NCI-H1436 treated with DMSO at 0.1 percent for 48 hours (cell line): ENCODE measurements around the gene GOLGB1.
"Not testable (repeated sequence)": the region's sequence is repeated elsewhere in the genome, so short reads cannot be mapped to it uniquely, and the experiment has no call there.

Experiments
- DNase-seq: peaks from one replicate; lab custom pipeline; 2025; lab: John Stamatoyannopoulos, UW

The GOLGB1 gene, protein sequence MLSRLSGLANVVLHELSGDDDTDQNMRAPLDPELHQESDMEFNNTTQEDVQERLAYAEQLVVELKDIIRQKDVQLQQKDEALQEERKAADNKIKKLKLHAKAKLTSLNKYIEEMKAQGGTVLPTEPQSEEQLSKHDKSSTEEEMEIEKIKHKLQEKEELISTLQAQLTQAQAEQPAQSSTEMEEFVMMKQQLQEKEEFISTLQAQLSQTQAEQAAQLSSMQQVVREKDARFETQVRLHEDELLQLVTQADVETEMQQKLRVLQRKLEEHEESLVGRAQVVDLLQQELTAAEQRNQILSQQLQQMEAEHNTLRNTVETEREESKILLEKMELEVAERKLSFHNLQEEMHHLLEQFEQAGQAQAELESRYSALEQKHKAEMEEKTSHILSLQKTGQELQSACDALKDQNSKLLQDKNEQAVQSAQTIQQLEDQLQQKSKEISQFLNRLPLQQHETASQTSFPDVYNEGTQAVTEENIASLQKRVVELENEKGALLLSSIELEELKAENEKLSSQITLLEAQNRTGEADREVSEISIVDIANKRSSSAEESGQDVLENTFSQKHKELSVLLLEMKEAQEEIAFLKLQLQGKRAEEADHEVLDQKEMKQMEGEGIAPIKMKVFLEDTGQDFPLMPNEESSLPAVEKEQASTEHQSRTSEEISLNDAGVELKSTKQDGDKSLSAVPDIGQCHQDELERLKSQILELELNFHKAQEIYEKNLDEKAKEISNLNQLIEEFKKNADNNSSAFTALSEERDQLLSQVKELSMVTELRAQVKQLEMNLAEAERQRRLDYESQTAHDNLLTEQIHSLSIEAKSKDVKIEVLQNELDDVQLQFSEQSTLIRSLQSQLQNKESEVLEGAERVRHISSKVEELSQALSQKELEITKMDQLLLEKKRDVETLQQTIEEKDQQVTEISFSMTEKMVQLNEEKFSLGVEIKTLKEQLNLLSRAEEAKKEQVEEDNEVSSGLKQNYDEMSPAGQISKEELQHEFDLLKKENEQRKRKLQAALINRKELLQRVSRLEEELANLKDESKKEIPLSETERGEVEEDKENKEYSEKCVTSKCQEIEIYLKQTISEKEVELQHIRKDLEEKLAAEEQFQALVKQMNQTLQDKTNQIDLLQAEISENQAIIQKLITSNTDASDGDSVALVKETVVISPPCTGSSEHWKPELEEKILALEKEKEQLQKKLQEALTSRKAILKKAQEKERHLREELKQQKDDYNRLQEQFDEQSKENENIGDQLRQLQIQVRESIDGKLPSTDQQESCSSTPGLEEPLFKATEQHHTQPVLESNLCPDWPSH (N-terminal part only)

DNA sequence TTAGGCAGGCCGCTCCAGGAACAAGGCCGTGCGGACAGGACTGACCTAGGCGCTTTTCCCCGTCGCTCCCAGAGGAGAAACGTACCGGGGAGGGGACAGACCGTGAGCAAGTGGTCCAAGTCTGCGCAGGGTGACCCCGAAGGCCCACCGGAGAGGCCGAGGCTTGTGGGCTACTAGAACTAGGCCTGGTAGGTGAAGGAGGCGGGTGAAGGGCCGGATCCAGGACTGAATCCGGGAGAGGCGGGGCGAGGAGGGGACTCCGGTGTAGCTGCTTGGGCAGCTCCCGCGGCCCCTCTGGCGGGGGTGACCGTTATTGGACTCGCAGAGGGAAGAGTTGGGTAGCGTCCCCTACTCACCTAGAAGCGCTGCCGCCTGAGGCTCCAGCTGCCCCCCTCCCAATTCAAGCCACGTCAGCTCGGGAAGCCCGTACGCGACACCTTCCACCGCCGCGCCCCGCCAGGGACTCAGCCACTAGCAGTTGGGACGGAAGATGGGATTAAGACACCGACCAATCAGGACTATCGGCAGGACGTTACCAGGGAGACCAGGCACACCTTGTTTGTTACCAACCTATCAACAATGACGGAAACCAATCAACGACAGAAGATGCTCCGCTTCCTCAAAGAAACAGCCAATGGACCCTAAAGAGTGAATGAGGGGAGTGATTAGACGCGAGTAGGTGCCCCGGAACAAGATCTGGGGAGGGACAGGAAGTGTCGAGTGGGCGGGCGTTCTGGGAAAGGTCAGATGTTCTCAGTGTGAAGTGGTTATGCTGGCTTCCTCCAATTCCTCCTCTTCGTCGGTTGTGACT is at the start of gene GOLGB1:
Gene GOLGB1, minus strand, starts transcription at position 466 of the 811 bp plus-strand sequence. CDS start 18,770 bp downstream, outside the sequence.
- peak; percentile 100 for DNase-seq

DNA sequence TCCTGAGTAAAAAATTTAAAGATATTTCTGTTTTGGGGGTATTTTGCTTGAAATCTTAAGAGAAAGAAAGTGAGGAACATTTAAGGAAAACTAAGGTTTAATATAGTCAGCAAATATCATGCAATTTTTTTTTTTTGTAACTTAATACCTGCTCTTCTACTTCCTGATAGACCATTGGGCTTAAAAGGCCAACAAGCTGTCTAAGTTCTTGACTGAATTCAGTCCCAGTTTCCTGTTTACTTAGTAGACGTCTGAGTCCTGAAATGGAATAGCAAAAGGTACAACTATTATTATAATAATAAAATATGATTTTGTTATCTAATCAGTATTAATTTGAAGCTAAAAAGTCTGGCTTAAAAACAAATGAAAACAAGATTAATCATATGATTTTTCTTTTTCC is 47.4 kb upstream of the GOLGB1 start:
- DNase-seq: no peak

DNA sequence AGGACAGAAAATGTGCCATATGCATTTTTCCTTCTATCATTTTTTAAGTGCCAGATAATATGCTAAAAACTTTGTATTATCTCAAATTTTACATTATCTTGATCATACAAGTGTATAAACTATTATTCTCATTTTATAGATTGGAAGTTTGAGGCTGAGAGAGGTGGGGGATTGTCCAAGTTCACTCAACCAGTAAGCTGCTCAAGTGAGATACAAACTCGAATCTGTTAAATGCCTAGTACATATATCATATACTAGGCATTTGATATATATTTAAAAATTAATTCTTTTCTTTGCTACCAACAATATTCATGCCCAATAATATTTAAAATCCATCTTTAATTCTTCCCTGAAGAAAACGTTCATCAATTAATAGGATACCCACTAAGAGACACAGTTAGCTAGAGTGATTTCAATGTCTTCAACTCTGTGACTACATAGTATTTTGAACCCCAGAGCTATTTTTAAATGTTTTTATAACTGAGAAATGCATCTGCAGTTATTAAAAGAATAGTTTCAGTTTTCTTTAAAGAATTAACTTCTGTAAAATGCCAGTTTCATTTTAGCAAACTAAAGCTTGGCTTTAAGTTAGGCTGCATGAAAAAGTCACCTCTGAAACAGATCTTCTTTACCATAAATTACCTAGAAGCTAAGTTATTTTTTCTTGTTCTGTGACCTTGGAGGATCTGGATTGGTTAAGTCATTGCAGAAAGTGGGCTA is 44.9 kb upstream of the GOLGB1 start:
- no peak for DNase-seq

DNA sequence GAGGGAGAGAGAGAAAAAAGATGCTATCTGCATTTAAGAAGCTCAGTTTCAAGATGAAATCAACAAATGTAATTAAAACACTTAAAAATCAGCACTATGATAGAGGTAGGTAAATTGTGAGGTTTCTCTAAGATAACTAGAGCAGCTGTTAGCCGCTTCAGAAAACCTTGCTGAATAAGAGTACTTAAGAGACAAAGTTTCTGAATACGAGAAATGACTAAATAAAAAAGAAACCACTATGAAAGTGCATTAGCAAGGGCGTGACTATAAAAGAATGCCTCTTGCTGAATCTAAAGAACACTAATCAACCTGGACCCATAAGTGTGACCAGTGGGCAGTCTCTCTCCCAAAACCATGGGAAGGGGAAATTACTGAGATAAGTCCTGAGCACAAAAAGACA is 43.5 kb upstream of the GOLGB1 start:
- no peak for DNase-seq

DNA sequence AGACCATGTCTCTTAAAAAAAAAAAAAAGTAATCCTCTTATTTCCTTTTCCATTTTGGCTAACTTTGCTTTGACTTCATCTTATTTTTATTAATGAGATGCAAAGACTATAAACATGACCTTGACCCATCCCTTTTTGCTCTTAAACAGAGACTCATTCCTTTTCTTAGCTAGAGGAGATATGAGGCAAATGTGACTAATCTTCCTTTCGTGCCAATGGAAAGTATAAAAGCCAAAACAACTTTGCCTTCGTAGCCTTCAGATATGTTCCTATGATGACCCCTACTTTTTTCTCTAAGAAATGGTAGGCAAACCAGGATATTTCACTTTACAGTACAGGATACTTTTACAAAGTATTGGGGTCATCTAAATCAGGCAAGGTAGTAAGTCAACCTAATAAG is 36.9 kb upstream of the GOLGB1 start:
- DNase-seq: no peak

DNA sequence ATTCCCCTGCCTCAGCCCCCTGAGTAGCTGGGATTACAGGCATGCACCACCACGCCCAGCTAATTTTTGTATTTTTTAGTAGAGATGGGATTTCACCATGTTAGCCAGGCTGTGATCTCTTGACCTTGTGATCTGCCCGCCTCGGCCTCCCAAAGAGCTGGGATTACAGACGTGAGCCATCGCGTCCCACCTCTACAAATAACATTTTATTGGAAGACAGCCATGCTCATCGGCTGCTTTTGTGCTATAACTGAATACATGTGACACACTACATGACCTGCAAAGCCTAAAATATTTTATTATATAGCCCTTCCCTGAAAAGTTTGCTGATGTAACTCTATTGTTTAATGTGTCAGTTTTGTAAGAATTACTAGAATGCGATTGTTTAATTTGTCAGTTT is 33.2 kb upstream of the GOLGB1 start:
- not testable (repeated sequence) for DNase-seq

DNA sequence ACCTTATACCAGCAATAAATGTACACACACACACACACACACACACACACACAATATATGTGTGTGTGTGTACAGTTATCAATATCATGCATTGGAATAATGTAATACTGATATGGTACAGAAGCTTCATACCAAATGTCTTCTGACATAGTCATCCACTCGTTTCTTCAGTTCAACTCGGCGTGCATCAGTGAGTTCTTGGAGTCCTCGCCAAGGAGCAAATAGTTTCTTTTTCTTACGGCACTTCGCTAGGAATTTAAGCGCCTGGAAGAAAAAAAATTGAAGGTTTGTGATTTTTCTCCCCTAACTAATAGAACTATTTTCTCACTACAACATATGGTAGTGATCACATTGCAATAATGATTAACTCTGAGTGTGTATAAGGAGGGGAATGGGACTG is 32.1 kb upstream of the GOLGB1 start:
- DNase-seq: no peak

DNA sequence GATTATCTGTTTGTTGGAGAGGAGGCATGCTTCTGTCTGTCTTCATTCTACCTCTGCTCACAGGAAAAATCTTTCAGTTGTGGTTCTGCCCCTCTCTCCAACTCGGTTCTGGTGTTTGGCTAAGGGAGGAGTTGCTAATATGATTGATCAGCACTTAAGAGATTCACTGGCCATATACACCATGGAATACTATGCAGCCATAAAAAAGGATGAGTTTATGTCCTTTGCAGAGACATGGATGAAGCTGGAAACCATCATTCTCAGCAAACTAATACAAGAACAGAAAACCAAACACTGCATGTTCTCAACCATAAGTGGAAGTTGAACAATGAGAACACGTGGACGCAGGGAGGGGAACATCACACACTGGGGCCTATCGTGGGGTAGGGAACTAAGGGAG is 25.6 kb upstream of the GOLGB1 start:
- DNase-seq: not testable (repeated sequence)

DNA sequence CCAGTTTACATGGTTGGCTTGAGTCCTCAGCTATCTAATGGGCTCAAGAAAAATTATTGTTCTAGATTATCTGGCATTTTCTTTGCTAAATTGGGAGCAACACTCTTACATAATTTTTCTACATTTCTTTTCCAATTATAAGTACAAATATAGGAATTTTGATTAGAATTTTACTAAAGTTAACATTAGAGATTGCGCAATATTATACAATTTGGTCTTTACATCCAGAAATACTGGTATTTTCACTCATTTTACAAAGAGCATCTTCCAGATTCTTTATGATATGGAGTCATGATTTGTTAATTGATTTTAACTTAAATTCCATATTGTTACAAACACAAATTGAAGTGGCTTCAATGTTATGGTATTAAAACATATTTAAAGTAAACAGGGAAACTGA is 19.7 kb upstream of the GOLGB1 start:
- no peak for DNase-seq

DNA sequence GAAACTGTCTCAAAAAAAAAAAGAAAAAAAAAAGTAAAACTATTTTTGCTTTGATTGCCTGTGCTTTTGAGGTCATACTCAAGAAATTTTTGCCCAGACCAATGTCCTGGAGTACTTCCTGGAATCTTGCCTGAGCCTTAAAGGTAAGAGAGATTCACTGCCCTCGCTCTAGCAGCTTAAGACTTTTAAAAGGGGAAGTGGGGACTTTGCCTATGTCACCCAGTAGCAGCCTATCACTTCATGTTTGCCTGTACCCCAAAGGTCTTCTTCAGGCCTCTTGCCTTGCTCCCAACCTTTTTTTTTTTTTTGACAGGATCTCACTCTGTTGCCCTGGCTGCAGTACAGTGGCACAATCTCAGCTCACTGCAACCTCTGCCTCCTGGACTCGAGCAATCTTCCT is 18.9 kb upstream of the GOLGB1 start:
- no peak for DNase-seq

DNA sequence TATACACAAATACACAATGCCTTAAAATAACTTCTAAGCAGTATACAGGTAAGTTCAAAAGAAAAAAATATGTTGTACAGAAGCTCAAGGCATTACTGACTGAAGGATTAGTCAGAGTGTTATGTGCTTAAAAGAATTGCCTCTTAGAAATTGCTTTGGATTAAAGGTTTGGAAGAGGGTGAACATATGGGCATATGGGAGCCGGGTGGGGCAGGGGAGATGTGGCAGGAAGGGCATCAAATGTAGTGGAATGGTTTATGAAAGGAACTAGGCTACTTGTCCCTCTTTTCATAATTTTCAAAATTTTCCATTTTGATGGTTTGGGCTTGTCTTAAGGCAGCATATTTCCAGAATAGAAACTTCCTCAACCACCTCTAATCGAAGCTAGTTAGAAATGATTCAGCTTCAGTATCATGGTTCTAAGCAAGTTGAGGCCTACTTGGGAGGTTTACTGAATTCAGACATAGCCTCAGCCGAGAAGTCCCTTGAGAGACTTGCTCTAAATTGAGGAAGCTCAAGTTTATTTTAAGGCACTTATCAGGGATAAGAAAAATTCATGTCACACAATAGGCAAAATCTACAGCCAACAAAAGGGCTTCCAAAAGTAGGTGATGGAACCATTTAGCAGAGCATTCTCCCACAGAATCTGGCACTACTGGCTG is 10.1 kb upstream of the GOLGB1 start:
- DNase-seq: no peak

DNA sequence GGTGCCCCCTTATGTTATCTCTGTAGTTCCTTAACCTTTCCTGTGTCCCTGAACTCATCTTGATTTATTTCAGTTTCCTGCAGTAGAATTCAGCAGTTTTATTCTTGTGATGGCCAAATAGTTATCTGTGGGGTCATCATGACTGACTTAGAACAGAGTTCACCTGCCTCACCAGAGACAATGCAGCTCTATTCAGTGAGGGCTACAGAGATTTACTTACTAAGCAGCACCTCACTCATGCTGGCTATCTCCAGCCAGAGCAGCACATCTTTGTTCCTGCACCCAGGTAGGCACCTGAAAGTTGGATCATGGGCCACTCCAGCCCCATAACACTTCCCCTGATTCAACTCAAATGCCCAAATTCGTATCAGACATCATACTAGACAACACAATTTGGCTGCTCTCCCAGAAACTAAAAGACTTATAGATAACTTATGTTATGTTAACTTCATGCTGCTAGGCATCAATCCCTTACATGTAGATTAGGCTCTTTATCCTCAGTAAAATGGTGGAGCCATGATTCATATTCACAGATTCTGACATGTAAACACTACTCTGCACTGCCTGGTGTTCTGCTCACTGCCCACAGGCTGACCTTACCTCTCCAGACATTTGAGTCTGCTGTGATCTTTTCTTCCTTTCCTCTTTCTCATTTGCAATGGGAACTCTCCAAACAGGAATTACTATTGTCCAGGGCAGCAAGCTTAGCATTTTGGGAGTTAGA is 9.3 kb upstream of the GOLGB1 start:
- DNase-seq: no peak

DNA sequence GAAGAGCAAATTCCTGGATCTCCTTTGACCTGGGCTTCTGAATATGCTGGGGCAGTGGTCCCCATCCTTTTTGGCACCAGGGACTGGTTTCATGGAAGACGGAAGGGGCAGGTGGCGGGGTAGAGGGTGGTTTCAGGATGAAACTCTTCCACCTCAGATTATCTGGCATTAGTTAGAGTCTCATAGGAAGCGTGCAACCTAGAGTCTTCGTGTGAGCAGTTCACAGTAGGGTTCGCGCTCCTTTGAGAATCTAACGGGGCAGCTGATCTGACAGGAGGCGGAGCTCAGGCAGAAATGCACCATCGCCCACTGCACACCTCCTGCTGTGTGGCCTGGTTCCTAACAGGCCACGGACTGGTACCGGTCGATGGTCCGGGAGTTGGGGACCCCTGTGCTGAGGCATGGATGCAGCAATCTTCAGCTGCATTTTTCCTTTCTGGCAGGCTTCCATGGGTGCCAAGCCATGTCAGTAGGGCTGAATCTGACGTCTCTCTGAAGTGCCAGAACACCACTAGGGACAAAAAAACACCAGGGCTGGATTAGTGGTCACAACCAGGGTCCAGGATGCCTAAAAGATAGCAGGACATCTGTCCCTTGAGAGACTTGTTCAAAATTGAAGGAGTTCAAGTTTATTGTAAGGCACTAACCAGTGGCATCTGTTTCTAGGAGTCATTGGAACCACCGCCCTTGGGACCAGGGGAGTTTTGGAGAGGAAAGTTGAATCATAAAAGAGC is 8.4 kb upstream of the GOLGB1 start:
- DNase-seq: no peak

DNA sequence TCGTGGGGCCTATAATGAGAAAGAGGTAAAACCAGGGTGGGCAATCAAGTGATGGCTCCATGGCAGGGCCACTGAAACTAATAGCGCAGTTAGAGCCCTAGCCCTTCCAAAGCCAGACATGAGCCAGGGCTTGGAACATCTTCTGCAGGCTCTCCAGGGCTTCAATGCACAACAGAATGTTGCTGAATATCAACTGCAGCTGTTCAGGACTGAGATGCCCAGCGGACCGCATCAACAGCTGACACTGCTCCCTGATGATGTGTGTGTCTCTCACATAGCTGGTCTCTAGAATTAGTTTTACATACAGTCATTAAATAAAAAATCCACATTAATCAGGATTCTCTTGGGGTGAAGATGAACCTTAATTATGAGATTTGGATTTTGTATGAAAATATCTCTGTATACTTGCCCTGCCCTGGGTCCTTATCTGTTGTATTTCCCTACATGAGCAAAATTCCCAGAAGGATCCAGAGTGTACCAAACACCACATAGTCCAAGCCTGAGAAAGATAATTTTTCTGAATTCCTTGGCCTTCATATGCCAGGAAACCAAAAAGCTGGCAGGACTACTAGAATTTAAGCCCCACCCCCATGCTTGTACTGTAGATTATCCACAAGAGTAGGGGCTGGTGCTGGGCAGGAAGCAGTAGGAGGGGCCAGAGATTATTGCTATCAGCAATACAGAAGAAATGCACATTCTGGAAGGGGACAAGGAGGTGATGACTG is 7.7 kb upstream of the GOLGB1 start:
- no peak for DNase-seq

DNA sequence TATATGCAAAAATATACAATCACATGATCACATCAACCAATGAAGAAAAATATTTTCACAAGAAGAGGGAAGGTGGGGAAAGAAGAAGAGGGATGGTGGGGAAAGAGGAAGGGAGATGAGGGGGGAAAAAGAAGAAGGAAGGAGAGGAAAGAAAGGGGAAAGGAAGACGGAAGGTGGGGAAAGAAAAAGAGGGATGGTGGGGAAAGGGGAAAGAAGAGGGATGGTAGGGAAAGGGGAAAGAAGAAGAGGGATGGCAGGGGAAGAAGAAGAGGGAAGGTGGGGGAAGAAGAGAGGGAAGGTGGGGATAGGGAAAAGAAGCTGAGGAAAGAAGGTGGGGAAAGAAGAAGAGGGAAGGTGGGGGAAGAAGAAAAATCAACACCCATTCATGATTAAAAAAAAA is 3.2 kb upstream of the GOLGB1 start:
- no peak for DNase-seq

DNA sequence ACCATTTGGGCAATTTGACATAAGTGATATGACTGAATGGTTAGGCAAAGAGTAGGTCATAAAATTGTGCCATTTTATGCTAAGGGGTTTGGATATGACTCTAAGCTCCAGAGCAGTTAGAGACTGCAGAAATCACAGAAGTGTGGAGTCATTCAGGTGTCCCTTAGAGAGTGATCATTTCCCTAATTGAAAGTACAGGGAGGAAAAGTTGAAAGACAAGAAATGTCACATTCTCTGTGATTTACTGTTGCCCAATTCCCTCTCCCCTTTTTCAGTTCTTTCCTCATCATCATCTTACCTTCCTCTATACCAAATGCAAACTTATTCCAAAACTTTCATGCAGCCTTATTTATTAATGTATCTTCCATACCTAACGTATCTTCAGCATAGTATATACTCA is 2.7 kb upstream of the GOLGB1 start:
- no peak for DNase-seq

DNA sequence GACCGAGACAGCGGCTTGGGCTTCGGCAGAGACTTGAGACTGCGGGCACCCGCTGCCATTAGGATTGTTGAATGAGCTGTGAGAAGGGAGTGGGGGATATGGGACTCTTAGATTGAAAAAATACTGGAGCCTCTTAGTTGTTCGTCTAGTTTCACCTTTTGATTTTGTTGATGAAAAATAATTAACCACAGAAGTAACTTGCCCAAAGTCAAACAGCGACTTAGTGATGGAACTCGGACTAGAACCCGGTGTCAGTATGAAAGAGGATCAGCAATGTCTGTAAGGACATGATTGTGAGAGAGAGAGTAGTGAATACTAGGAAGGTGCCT is 510 bp upstream of the GOLGB1 start:
- no peak for DNase-seq

DNA sequence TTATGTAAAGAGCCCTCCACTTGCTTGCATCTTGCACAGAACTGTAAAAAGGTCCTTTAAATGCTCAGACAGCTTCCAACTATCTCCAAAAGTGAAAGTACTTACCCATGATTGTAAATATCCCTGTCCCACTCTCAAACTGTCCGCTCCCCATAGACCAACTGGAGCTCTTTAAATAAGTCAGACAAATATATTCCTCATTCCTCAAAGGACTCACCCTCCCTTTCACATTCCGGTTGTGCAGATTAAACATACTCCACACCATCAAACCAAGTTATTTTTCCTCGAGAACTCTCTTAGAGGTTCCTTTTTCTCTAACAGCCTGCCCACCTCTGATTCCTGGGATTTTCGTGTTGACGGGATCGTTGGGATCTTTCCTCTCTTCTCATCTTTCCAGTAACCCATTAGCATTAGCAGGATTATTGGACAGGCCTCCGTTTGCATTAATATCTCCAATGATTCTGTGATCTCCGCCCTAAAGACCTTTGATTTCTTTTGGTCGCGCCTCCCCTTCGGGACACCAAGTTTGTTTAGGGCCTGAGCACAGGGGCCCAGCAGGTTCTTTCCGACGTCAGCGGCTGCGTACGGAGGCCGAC is 763 bp downstream of the GOLGB1 start:
- DNase-seq: no peak
